ENCODE data around the gene IRF3. TPM values are rescaled to one million over a fixed set of nuclear protein-coding genes. Genes with fewer than 3 reads are reported as not detected.

Gene IRF3
- total RNA-seq, 1 experiment from 2014 or later: 205 TPM

- H4K20me1 ChIP-seq (ENCODE audit: control insufficient read depth, insufficient read depth, insufficient read length): no peaks in the 10 kb centered on the region
- H3K23ac ChIP-seq (ENCODE audit: insufficient read length, low read depth, low read length): no peak overlapping the region
- peaks cover 20% of the 10 kb centered on the region for H3K23me2 ChIP-seq (ENCODE audit: insufficient read length, low read depth, low read length, poor library complexity, severe bottlenecking)
- H2BK20ac ChIP-seq (ENCODE audit: low read depth, low read length, poor library complexity, severe bottlenecking): no peak overlapping the region
- no peak for TF ChIP-seq CTCF (conservative IDR thresholded peaks at IDR 0.05)
- H3K27ac ChIP-seq (ENCODE audit: insufficient read length, low read depth, low read length): no peak overlapping the region
- H4K91ac ChIP-seq (ENCODE audit: insufficient read length, low read depth, low read length): no peak overlapping the region
- Mint-ChIP-seq H3K27me3 (ENCODE audit: low read depth) (peaks cover 12% of the 10 kb centered on the region), H3K27ac (peak overlapping the region in 2 of 3 experiments; percentile 49 to 94; a peak in 4 of 7 replicates), H3K36me3 (ENCODE audit: insufficient read depth in 1 of 3, low read depth in 3 of 3) (peaks cover 21 to 39% (median 32%) of the 10 kb centered on the region in 3 experiments), H3K9me3 (no peaks in the 10 kb centered on the region; a peak in 2 of 5 replicates), H3K4me1 (peaks cover 40 to 50% of the 10 kb centered on the region in 2 experiments), H3K4me3 (peak overlapping the region; percentile 94 to 99)
- no peak overlapping the region for H3K14ac ChIP-seq (ENCODE audit: insufficient read depth, low read length)
- H2BK12ac ChIP-seq (ENCODE audit: insufficient read length, low read depth, low read length): no peak overlapping the region
- H4K5ac ChIP-seq (ENCODE audit: insufficient read length, low read depth, low read length): no peak overlapping the region
- no peak overlapping the region for H3T11ph ChIP-seq (ENCODE audit: low read length)
- no CpG with 5 or more reads among the region's 2 CpGs for WGBS (ENCODE audit: extremely low coverage, insufficient read length, low lambda C conversion rate)
- no peak overlapping the region for H2BK120ac ChIP-seq (ENCODE audit: low read depth, low read length, poor library complexity, severe bottlenecking)
- H2BK15ac ChIP-seq (ENCODE audit: low read depth, low read length): no peak overlapping the region
- H3K56ac ChIP-seq (ENCODE audit: insufficient read length, low read depth, low read length): no peak overlapping the region
- H3K4me2 ChIP-seq (ENCODE audit: insufficient read depth, insufficient read length, low read length): no peak overlapping the region
- no peak overlapping the region for H3K9ac ChIP-seq (ENCODE audit: extremely low read depth, insufficient read length, low read length)
- H2AK5ac ChIP-seq (ENCODE audit: insufficient read length, low read length): no peak overlapping the region
- H3K79me2 ChIP-seq (ENCODE audit: insufficient read depth, low read length): peaks cover 9% of the 10 kb centered on the region
- H3K9me3 ChIP-seq (ENCODE audit: control insufficient read depth, low read depth, low read length): no peaks in the 10 kb centered on the region
- H3K79me1 ChIP-seq (ENCODE audit: insufficient read depth, low read depth, low read length, poor library complexity, severe bottlenecking): peaks cover 13% of the 10 kb centered on the region
- H4K8ac ChIP-seq (replicated peaks; ENCODE audit: insufficient read length, low read depth, low read length): no peak overlapping the region
- H2AFZ ChIP-seq (ENCODE audit: low read length): no peak overlapping the region
- H3K18ac ChIP-seq (ENCODE audit: insufficient read length, low read depth, low read length): no peak overlapping the region
- no peaks in the 10 kb centered on the region; the same call in 1 of the 2 replicates for H3K4me1 ChIP-seq (ENCODE audit: insufficient read depth, low read length)
- H3K4ac ChIP-seq (ENCODE audit: low read depth, low read length): no peak overlapping the region
- no peak for DNase-seq
- no peaks in the 10 kb centered on the region for H3K27me3 ChIP-seq (ENCODE audit: insufficient read depth, low read length)
- no peak overlapping the region for H2BK5ac ChIP-seq (ENCODE audit: insufficient read length, low read length)
Measured at GRCh38 chr19:49643466-49643865, 22.2 kb downstream of the IRF3 start.
